ENCODE results near the gene NRIP3. TPM values are rescaled to one million over a fixed set of nuclear protein-coding genes. Genes with fewer than 3 reads are reported as not detected.
A peak's percentile ranks its signal among the peaks of the same experiment; 100 is the strongest.
"Not testable (repeated sequence)": the region's sequence is repeated elsewhere in the genome, so short reads cannot be mapped to it uniquely, and the experiment has no call there.

NRIP3 gene
- total RNA-seq, 1 donor from 2014 or later = 0.87 TPM

DNA sequence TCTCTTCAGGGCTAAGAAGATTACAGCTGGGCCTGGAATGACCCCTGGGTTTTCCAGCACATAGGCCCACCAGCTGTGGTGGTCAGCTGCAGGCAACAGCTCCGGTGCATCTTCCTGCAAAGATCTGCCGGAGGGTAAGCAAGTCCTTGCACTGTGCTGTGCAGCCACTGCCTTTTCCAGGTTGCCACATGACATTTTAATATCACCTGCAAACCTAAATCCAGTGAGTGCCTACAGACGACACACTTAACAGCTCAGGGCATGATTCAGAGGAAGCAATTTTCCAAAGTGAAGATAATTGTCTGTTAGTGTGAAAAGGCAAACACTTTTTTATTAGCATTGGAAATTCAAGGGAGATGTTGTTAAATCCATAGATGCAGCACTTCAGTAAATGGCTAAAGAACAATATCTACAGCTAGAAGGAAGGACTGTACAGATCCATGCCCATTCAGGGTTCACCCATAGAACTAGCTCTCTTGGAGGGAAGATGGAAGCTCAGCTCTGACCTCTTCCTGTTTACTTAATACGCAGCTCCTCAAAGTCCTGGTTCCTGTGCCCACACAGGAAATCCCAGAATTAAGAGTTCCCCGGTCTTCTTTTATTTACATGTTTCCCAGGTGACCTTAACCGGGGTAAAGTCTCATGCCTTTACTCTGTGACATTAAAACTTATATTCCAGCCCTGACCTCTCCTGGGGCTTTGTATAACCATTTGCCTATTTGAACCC is 13.3 kb upstream of the NRIP3 start:
- DNase-seq (ENCODE audit: low spot score) = no peak

DNA sequence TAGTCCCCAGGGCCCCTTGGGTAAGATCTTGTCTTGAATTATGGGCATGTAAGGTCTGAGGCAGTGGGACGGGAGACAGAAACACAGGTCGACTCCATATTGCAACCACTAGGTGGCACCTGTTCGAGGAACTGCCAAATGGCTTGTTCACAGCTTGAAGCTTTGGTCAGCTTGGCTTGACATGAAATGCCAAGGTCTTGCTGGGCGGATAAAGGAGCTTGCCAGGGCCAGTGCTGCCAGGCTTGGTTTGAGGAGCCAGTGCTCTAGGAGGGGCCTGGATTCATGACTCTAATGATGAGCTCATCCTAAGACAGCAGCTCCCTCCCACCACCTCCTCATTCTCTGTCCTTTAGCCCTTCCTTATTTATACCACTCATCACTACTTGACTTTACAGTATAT is 11.9 kb upstream of the NRIP3 start:
- DNase-seq (ENCODE audit: low spot score) = no peak

DNA sequence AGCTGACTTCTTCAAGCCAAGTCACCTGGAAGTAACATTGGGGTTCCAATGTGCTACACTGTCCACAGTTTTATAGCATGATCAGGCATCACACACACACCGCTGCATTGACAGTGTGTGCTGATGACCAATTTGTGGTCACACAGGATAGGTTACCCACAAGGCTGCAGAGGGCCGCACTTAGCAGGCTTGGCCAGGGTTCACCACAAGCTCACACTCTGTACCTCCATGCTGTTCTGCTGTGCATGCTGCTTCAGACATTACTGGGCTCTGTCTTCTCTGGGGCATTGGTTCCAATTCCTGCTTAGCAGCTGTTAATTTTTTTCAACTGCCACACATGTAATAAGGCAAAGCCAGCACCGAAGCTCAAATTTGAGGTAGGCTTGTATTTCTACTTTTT is 11.0 kb upstream of the NRIP3 start:
- no peak for DNase-seq (ENCODE audit: low spot score)

DNA sequence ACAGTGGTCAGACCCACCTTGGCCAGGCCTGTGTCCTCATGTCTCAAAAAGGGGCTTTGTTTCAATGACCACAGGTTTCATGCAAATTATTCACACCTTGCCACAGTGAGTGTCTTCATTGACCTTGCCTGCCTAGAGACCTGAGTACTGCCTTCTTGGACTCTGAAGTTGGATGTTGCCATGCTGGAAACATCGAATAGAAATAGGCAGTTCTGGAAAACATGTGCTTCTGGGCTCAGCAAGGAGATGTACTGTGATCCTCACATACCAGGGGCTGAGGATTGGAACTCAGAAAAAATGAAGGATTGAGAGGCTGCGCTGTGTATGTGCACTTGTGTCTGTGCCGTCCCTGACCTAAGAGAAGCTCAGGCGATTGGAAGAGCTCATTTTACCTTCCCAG is 9.6 kb upstream of the NRIP3 start:
- no peak for DNase-seq (ENCODE audit: low spot score)

DNA sequence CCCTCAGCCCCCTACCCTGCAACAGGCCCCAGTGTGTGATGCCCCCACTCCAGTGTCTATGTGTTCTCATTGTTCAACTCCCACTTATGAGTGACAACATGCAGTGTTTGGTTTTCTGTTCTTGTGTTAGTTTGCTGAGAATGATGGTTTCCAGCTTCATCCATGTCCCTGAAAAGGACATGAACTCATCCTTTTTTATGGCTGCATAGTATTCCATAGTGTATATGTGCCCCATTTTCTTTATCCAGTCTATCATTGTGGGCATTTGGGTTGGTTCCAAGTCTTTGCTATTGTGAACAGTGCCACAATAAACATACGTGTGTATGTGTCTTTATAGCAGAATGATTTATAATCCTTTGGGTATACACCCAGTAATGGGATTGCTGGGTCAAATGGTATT is 5.7 kb upstream of the NRIP3 start:
- not testable (repeated sequence) for DNase-seq (ENCODE audit: low spot score)

DNA sequence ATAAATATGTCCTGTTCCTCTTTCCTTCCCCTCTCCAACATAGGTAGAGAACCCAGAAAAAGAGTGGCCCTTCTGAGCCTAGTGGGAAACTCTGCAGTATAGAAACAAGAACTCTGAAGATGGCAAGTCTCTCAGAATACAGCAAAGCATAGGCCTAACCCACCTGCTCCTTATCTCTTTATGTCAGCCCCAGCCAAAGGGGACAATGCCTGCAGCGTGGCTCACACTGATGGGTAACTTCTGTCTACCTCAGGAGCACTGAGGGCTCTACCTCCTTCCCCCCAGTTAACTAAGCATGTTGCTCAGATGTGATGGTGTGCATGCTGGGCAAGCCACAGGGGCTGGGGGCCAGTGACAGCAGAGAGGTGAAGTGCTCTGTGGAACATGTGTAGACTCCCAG is 4.9 kb upstream of the NRIP3 start:
- no peak for DNase-seq (ENCODE audit: low spot score)

DNA sequence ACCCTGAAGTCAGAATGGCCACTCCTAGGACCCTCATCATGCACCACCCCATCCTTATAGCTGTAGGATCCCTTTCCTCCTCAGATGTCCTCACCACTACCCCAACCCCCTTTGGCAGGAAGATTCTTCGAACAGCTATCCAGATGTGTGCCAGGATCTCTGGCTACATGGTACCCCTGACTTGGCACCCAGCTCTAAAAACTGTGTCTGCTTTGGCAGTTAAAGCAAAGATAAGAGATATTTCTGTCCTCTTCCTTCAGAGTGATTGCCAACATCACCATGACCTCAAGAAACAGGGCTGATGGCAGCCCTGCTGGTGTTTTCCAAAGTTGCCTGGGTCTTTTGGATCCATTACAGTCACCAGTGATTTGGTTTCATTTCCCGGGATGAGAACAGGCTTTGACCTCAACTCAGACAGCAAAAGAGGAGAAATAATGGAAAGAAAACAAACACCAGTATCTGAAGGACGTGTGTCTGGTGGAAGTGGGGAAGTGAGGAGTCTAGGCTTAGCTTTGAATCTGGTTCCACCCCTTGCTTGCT is 4.3 kb upstream of the NRIP3 start:
- no peak for DNase-seq (ENCODE audit: low spot score)

DNA sequence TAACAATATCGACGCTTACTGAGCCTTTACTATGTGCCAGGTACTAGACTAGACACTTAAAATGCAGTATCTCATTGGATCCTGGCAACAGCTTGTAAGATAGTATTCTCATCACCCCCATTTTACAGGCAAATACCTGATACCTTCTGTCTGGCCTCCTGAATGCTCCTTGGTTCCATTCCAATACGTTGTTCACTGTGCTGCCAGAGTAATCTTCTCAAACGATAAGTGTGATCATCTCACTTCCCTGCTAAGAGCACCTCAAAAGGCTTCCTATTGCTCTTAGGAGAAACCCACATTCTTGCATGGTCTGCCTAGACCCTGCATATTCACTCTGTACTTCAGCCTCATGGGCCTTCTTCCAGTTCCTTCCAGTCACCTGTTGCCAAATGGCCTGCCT is 1.3 kb upstream of the NRIP3 start:
- DNase-seq (ENCODE audit: low spot score) = no peak

DNA sequence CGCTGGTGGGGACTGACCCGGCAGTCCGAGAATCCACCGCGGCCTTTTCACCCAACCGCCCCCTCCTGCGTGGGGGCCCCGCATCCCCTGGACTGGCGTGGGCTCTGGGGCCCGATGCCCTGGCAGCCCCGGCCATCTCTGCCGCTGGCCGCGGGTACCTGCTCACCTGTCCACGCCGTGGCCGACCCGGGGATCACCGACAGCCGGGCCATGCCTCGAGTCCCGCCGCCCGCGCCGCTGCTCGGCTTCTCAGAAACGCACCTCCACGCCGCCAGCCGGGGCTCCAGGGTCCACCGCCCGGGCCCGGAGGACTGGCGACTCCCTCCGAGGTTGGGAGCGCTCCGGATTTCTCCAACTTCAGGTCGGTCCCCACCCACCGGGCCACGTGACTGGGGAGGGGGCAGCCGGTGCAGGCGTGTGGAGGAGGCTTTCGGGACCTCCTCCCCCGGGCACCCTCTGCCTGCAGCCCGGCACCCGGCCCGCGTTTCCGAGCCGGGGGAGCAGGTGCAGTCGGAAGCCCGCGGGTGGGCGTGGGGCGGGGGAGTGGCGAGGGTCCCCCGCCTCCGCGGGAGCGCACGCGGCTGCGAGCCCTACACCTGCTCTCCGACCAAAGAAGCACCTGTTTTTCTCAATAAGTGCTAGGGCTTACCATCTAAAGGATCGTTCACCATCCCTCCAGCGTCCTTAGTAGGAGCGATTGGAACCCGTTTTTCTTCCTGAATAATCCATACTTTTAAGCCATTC is 554 bp upstream of the NRIP3 start:
- DNase-seq (ENCODE audit: low spot score) = peak; percentile 89

DNA sequence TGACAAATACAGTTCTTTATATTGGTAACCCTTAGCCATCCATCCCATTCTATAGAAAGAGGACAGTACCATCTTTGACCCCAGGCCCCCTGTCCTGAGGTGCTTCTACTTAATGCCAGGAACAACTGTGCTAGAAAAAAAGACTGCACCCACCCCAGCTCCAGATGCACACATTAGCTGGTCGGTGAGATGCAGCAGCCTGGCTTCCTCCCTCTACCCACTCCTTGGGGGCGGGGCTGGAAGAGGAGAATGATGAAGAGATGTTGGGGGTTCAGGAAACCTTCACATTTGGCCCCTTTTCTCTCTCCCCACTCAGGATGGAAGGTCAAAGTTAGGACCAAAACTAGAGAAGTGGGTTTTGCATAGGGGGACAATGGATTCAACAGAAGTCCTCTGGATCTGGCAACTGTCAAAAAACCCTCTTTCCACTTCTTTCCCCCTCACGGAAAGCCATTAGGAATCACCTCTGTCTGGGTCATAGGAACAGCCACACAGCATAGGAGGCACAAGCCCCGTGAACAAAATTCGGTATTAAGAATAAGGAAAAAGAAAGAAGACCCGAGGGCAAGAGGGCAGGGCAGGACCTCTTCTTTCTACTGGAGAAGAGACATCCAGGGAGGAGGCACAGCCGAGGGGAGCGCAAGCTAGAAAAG is 755 bp downstream of the NRIP3 start:
- no peak for DNase-seq (ENCODE audit: low spot score)

DNA sequence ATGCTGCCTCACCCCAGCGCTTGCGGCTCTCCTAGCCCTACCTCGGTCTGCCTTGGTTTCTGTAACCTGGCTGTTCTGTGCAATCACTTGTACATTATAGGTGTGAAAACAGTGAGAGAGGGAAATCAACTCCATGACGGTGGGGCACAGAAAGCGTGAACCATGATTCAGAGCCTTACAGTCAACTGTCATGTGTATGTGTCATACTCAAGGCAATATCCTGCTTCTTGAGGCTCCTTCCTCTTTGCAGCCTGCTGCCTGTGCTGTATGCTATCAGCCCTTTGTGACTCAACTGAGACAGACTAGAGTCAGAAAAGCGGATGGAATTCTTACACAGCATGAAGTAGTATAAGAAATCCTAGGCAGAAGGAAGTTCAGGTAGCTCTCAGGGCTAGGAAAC is 2.1 kb downstream of the NRIP3 start:
- DNase-seq (ENCODE audit: low spot score) = no peak

DNA sequence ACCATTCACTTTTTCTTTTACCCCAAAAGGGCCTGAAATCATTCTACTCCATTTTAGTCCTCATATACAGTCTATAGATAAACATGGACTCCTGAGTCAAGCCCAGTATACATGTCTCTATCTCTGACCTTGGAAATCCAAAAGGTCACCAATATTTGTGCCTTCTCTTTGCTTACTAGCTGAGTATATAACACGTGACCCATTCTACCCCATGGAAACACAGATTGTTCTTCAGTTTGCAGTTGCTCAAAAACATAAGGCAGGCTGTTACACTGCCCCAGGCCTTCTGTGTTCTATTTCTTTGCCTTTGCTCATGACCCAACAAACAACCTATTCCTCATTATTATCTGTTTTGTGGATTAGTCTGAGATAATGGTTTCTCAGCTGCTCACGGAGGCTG is 5.8 kb downstream of the NRIP3 start:
- no peak for DNase-seq (ENCODE audit: low spot score)

DNA sequence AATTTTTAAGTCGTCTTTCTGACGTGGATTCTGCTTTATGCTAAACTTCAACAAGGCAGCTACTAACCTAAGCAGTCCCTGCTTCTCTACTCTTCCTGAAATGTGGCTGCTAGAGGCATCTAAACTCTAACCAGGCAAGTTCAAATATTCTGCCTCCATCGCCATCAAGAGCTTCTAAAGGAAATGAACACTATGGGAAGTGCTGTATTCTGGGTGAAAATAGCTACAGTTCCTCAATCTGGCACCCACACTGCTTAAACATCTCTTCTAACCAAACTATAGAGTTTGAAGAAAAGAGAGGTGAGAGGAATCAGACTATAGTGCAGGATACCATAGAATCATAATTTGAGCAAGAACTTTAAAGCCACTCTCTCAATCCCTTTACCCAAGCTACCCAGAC is 6.3 kb downstream of the NRIP3 start:
- no peak for DNase-seq (ENCODE audit: low spot score)

DNA sequence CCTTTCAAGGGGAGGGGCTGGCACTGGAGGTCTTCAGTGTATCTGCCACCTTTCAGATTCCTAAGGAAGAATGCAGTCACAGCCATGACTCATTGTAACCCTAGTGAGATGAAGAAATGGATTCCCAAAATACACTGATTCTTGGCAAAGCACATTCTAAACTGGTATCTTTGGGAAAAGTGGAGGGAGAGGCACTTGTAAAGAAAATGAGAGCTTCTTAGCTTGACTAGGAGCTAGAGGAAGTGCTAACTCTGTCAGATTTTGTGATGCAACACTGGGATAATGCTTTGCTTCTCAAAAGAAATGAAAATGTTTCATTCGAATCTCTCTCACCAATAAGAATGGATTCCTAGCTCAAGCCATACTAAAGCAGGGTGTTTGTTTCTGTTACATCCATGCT is 14.3 kb downstream of the NRIP3 start:
- DNase-seq (ENCODE audit: low spot score) = no peak

DNA sequence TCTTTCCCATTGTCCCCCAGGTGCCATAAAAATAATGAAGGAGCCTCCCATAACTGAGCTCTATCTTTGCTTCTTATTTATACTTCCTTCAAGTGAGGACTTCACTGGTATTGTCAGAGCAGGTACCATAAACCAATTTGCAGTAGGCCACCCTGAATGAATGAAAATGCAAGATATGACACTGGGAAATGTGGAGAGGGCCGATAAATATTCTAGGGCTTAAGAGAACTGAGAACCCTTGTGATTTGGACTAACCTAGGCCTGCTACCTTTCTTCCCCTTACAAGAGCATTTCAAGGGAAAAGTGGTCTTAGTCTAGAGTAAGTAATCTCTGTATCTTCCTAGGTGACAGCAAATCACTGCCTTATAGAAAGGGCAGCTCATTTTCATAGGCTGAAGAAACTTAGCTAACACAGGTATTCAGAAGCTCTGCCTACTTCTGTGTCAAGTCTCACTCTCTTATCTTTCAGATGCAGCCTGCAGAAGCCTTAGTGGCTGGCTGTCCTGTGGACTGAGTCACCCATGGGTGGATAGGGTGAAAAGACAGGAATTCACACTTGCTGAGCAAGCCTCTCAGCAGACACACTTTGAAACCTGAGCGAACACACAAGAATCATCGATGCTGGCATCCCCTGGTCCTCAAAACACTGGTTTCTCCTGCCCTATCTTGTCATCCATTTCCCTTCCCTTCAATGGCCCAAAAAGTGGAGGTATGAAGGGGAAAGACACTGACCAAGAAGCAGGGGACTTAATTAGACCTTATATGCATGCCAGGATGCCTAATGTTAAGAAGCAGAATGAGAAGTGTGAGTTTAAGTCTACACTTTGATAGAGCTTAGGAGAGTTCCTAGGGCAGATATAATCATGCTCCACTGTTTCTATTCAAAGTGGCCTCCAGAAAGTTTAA is 15.2 kb downstream of the NRIP3 start:
- no peak for DNase-seq (ENCODE audit: low spot score)

DNA sequence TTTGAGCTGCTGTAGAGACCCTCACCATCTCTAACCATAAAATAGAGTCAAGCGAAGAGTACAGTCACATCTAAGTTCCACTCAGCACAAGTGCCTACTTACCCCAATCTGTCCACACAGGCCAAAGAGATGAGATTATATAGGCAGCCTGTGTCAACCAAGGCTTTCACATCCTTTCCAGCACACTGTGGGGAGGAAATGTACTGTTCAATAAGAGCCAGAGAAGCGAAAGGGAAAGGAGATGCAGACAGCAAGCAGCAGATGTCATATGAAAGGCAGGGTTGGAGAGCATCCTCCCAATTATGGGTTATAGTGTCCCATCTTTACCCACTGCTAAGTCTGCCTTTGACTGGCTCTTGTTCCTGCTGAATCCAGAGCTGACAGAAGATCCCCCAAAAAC is 16.4 kb downstream of the NRIP3 start:
- DNase-seq (ENCODE audit: low spot score) = no peak

DNA sequence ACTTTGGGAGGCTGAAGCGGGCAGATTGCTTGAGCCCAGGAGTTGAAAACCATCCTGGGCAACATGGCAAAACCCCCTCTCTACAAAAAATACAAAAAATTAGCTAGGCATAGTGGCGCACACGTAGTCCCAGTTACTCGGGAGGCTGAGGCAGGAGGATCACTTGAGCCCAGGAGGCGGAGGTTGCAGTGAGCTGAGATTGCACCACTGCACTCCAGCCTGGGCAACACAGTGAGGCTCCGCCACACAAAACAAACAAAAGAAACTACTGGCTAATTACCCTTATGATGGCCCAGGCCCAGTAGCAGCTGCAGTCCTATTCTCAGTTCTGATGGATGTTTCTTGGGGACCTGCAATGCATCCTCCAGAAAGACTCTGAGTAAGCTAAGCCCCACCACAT is 17.0 kb downstream of the NRIP3 start:
- not testable (repeated sequence) for DNase-seq (ENCODE audit: low spot score)

DNA sequence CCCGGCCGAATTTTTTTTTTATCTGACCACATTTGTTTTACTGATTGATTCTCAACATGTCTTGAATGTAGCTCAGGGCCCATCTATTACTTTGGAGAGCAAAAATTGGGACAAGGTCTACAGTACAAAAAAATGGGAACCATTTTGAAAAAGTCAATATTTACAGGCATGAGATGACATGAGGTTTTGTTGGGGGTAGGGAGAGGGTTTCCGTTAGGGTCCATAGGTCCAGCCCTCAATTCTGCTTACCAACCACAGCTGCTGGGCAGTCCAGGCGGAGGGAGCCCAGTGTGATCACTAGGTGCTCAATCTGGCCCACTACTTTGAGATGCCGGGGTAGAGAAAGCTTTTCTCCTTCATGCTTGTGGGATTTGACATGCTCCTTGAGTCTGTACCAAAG is 18.3 kb downstream of the NRIP3 start:
- no peak for DNase-seq (ENCODE audit: low spot score)

DNA sequence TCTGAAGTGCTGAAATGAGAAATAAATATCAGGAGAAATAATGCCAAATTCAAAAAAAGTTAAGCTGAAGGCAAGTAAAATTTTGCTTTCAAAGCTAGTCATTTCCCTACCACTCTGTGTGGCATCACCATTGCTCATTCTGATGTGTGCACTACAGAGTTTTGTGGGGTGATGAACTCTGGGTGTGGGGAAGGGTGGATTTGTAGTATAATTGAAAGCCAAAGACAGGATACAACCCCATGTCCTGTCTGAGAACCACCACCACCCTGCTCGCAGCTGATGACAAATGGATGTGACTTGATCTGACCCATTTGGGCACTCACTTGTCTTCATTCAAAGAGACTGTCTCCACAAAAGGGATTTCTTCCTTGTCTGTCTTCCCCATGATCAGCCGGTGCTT is 20.2 kb downstream of the NRIP3 start:
- DNase-seq (ENCODE audit: low spot score) = no peak

DNA sequence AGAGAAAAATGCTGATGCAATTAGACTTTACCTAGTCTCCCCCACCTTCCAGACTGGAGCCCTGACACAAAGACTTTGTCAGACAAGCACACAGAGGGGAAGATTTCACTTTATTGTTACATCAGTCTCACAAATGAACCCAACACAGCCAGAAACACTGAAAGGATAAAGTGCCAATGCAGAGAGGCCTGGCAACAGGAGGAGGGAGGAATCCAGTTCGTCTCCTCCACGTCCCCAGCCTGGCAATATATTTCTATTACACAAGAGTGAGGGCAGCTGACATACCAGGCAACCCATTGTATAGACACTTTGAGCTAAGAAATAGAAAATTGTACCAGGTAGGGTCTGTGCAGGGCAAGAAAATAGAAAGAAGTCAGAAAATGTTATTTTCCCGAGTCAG is 23.3 kb downstream of the NRIP3 start:
- no peak for DNase-seq (ENCODE audit: low spot score)

DNA sequence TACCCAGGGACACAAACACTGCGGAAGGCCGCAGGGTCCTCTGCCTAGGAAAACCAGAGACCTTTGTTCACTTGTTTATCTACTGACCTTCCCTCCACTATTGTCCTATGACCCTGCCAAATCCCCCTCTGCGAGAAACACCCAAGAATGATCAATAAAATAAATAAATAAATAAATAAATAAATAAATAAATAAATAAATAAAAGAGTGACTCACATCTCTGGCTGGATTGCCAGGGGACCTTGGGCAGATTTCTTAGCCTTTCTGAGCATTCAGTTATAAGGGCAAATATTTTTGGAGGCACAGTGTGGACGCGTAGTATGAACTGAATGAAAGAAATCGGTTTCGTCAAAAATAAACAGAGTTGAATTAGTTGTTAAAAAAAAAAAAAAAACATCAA is 24.4 kb downstream of the NRIP3 start:
- DNase-seq (ENCODE audit: low spot score) = not testable (repeated sequence)

Data from mesenteric fat pad (tissue), 1 donor.